IMR-90 (cell line): Measurements from ENCODE around the gene FKRP. TPM values are rescaled to one million over a fixed set of nuclear protein-coding genes. Genes with fewer than 3 reads are reported as not detected.

Source experiments
- ATAC-seq: fragments of 200-7000 bp; cut with Tn5 transposase; 2 replicates; pipeline ENCODE4 v1.9.1; 2020; ENCODE audit warnings: low read depth, mild to moderate bottlenecking, moderate library complexity
- BruUV-seq: library from RNA; stranded (reverse); fragments of 400-500 nt; replicated peaks from 2 replicates; lab custom pipeline; 2021; lab: Mats Ljungman, UMichigan
- CTCF ChIA-PET: fragments of 300-600 bp; formaldehyde crosslinking; extraction: SDS; loops from one replicate; lab custom pipeline; 2021; ENCODE audit warnings: antibody characterized with exemption; lab: Yijun Ruan, JAX
- POLR2A ChIA-PET: fragments of 300-600 bp; sonication (Branson Sonifier 250); formaldehyde crosslinking; loops from one replicate; lab custom pipeline; 2022; ENCODE audit warnings: antibody characterized with exemption; ENCODE audit not compliant: unreplicated experiment; lab: Charles Lee
- DNase-seq: peaks from one replicate; pipeline ENCODE4 v3.0.0; 2013
- H2AFZ ChIP-seq: replicated peaks from 2 replicates; pipeline ENCODE3; 2013; ENCODE audit warnings: low read length, mild to moderate bottlenecking; ENCODE audit not compliant: poor library complexity
- H2AK5ac ChIP-seq: 2 replicates; pipeline ENCODE4 v1.6.1; 2013; ENCODE audit warnings: low read depth, low read length, inconsistent platforms
- H2AK9ac ChIP-seq: replicated peaks from 2 replicates; pipeline ENCODE3; 2013; ENCODE audit warnings: mild to moderate bottlenecking, low read depth, low read length, moderate library complexity; ENCODE audit not compliant: poor library complexity
- H2BK120ac ChIP-seq: 2 replicates; pipeline ENCODE4 v1.6.1; 2013; ENCODE audit warnings: low read depth, low read length, inconsistent platforms
- H2BK15ac ChIP-seq: 3 replicates; pipeline ENCODE4 v1.6.1; 2013; ENCODE audit warnings: low read depth, low read length, inconsistent platforms
- H2BK20ac ChIP-seq: 2 replicates; pipeline ENCODE4 v1.6.1; 2013; ENCODE audit warnings: low read depth, mild to moderate bottlenecking, inconsistent platforms, low read length, moderate library complexity
- H2BK5ac ChIP-seq: 2 replicates; pipeline ENCODE4 v1.6.1; 2013; ENCODE audit warnings: mild to moderate bottlenecking, low read depth, low read length, inconsistent platforms; ENCODE audit not compliant: poor library complexity, severe bottlenecking
- H3K14ac ChIP-seq: replicated peaks from 2 replicates; pipeline ENCODE4 v1.6.1; 2013; ENCODE audit warnings: low read depth, low read length, inconsistent platforms
- H3K18ac ChIP-seq: 2 replicates; pipeline ENCODE4 v1.6.1; 2013; ENCODE audit warnings: low read depth, low read length, control low read depth
- H3K23ac ChIP-seq: 2 replicates; pipeline ENCODE4 v1.6.1; 2013; ENCODE audit warnings: low read depth, low read length, inconsistent platforms
- H3K27ac ChIP-seq: 2 replicates; pipeline ENCODE4 v1.5.1; 2013; ENCODE audit warnings: mild to moderate bottlenecking, control low read depth, low read length; ENCODE audit not compliant: insufficient read depth
- H3K27me3 ChIP-seq: 2 replicates; pipeline ENCODE4 v1.6.1; 2013; ENCODE audit warnings: low read length; ENCODE audit not compliant: control insufficient read depth, insufficient read depth
- H3K36me3 ChIP-seq: 2 replicates; pipeline ENCODE4 v1.6.1; 2013; ENCODE audit warnings: low read length, mixed read lengths; ENCODE audit not compliant: control insufficient read depth, insufficient read depth
- H3K4ac ChIP-seq: 2 replicates; pipeline ENCODE4 v1.6.1; 2013; ENCODE audit warnings: low read depth, low read length, inconsistent platforms
- H3K4me1 ChIP-seq: 2 replicates; pipeline ENCODE4 v1.6.1; 2013; ENCODE audit warnings: low read length, mixed read lengths; ENCODE audit not compliant: control insufficient read depth, insufficient read depth
- H3K4me2 ChIP-seq: 2 replicates; pipeline ENCODE4 v1.6.1; 2013; ENCODE audit warnings: low read depth, mild to moderate bottlenecking, control low read depth, low read length, moderate library complexity
- H3K4me3 ChIP-seq: 2 replicates; pipeline ENCODE4 v1.5.1; 2013; ENCODE audit warnings: low read depth, mild to moderate bottlenecking, control low read depth, low read length, moderate library complexity; ENCODE audit not compliant: insufficient read depth
- H3K56ac ChIP-seq: 2 replicates; pipeline ENCODE4 v1.6.1; 2013; ENCODE audit warnings: low read length, inconsistent platforms; ENCODE audit not compliant: insufficient read depth; ENCODE audit errors: extremely low read depth
- H3K79me1 ChIP-seq, 2 experiments: 2 replicates each; pipeline ENCODE4 v1.6.1; 2013; ENCODE audit warnings: low read length in 2 of 2, inconsistent platforms in 1 of 2, low read depth in 1 of 2
- H3K9ac ChIP-seq: 2 replicates; pipeline ENCODE4 v1.6.1; 2013; ENCODE audit warnings: low read depth, low read length, control low read depth
- H3K9me1 ChIP-seq: 2 replicates; pipeline ENCODE4 v1.6.1; 2013; ENCODE audit warnings: low read length, inconsistent platforms; ENCODE audit not compliant: insufficient read depth
- H3K9me3 ChIP-seq: 2 replicates; pipeline ENCODE4 v1.6.1; 2013; ENCODE audit warnings: low read length; ENCODE audit not compliant: control insufficient read depth, insufficient read depth
- H4K20me1 ChIP-seq: 2 replicates; pipeline ENCODE4 v1.6.1; 2013; ENCODE audit warnings: low read length, inconsistent platforms; ENCODE audit not compliant: insufficient read depth
- H4K5ac ChIP-seq: 2 replicates; pipeline ENCODE4 v1.6.1; 2013; ENCODE audit warnings: mild to moderate bottlenecking, low read depth, low read length, control low read depth
- H4K8ac ChIP-seq, 2 experiments: 2 replicates each; pipeline ENCODE4 v1.6.1; 2013; ENCODE audit warnings: low read depth in 2 of 2, low read length in 2 of 2, control low read depth in 1 of 2, inconsistent platforms in 1 of 2
- H4K91ac ChIP-seq: 2 replicates; pipeline ENCODE4 v1.6.1; 2013; ENCODE audit warnings: low read depth, low read length, inconsistent platforms; ENCODE audit not compliant: insufficient read depth
- MAZ ChIP-seq: IDR thresholded peaks from 2 replicates; pipeline ENCODE4 v1.6.1; 2012; ENCODE audit warnings: low read depth, mild to moderate bottlenecking, low read length, improper control_type of control experiment, moderate library complexity, borderline replicate concordance
- WGBS, 2 experiments: methylation state at CpG; one replicate each; pipeline versions ENCODE4 v1.1.5 to v1.1.7; 2013; ENCODE audit warnings: missing lambda C conversion rate in 2 of 2; ENCODE audit not compliant: insufficient read length in 1 of 2; ENCODE audit errors: extremely low coverage in 2 of 2; 5-methylcytosine and 5-hydroxymethylcytosine counted together
- dilution Hi-C: fragments of 300-500 bp; cut with HindIII; formaldehyde crosslinking; loops from one replicate; pipeline ENCODE4 v1.14.3; 2018; ENCODE audit warnings: low sequenced_read_pairs; ENCODE audit not compliant: unreplicated experiment
- in situ Hi-C: fragments of 300-500 bp; cut with MboI; formaldehyde crosslinking; loops from 3 replicates; pipeline ENCODE4 v1.14.3; 2019; ENCODE audit warnings: low sequenced_read_pairs, inconsistent platforms, mixed read lengths
- intact Hi-C: fragments of 100-400 bp; cut with micrococcal nuclease; formaldehyde crosslinking; loops from 2 replicates; pipeline ENCODE4 v1.10.0; 2022
- polyA plus RNA-seq, 3 experiments: library from polyadenylated mRNA; depleted of rRNA; stranded (reverse); fragments of >200 nt; gene quantifications; 2 replicates each; pipeline ENCODE4 v1.2.3, GENCODE V29; 2012; ENCODE audit warnings: low replicate concordance in 1 of 3
- total RNA-seq: library from RNA; depleted of rRNA; stranded (reverse); fragments of >200 nt; gene quantifications from 2 replicates; pipeline ENCODE4 v1.2.3, GENCODE V29; 2012
- TF ChIP-seq, protein P1 (sequence below): fragments of 150-350 bp; IDR thresholded peaks from 2 replicates; pipeline ENCODE4 v1.6.1; 2016; ENCODE audit warnings: low read depth, mild to moderate bottlenecking, low read length, moderate library complexity, borderline replicate concordance

FKRP gene
- total and polyA plus RNA-seq, 2 of the 4 experiments (the other 2 are of a cell fraction): 6.1 to 25.3 TPM

DNA sequence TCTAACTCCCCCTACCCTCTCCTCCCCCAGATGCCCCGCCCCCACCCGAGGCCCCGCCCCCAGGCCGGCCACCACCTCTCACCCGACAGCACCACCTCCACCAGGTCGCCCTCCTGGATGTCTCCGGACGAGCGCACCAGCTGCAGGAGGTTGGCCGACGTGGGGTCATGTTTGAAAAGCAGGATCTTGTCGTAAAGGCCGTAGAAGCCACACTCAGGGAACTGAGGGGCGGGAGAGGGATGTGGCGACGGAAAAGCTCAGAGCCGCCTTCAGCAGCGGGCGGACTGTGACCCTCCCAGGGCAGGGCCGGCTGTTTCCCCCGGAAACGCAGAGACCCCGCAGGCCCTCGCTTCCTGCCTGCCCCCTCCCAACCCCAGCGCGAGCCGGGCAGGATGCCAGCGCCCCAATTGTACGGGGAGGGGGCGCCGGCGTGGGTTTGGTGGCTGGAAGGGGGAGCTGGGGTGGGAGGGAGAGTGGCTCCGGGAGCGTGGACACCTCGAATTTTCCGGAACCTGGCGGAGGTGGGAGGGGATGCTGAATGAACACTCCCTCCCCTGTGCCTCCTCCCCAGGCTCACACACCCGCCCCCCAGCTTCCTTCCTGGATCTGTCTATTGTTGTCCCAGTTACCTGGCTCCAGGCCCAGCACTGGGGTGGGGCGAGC, 31.9 kb upstream of the FKRP start:
- Histone ChIP-seq H2BK5ac (peak overlapping the region; percentile 36), H3K9me3 (no peaks in the 10 kb centered on the region), H3K4me3 (peak overlapping the region; percentile 42), H3K27me3 (no peaks in the 10 kb centered on the region), H2AFZ (peak overlapping the region; percentile 94), H2AK5ac (peak overlapping the region; percentile 94), H3K9ac (peak overlapping the region; percentile 63), H3K4ac (peak overlapping the region; percentile 86), H3K4me1 (peaks cover 7% of the 10 kb centered on the region), H3K23ac (peak overlapping the region; percentile 59), H3K18ac (0 out of 2 replicates have a peak overlapping the region, but pooled peaks have one; percentile 66), H4K91ac (peak overlapping the region; percentile 55; the same call in 1 of the 2 replicates), H4K5ac (peak overlapping the region; percentile 83; the same call in 1 of the 2 replicates), H3K14ac (peak overlapping the region; percentile 78), H3K9me1 (no peaks in the 10 kb centered on the region), H4K20me1 (peaks cover 2% of the 10 kb centered on the region; the same call in 1 of the 2 replicates), H2BK15ac (no peak overlapping the region), H3K56ac (no peak overlapping the region), H2BK20ac (no peak overlapping the region), H3K36me3 (peaks cover 8% of the 10 kb centered on the region), H4K8ac (peak overlapping the region; percentile 85 to 88; a peak in 3 of 4 replicates), H3K4me2 (peak overlapping the region; percentile 96), H3K79me1 (peaks cover 3 to 45% of the 10 kb centered on the region in 2 experiments), H2BK120ac (peak overlapping the region; percentile 6; the same call in 1 of the 2 replicates), H2AK9ac (peak overlapping the region; percentile 96), H3K27ac (peak overlapping the region; percentile 45)
- intact Hi-C loops (no loop called here), in situ Hi-C loops (no loop called here), dilution Hi-C loops (no loop called here)
- ChIA-PET POLR2A (interaction anchor here (0.5 to 0.8 kb wide), 2 partner anchors 10 to 25 kb away, joined by 19 to 21 read pairs; no protein-coding TSS in a partner anchor), CTCF (interaction anchor here (0.5 kb wide), 1 partner anchor 126 kb away, joined by 3 read pairs; no protein-coding TSS in a partner anchor)
- ATAC-seq: peak; percentile 22
- TF ChIP-seq MAZ: peak; percentile 80; the same call in 1 of the 2 replicates
- TF ChIP-seq, protein P1, sequence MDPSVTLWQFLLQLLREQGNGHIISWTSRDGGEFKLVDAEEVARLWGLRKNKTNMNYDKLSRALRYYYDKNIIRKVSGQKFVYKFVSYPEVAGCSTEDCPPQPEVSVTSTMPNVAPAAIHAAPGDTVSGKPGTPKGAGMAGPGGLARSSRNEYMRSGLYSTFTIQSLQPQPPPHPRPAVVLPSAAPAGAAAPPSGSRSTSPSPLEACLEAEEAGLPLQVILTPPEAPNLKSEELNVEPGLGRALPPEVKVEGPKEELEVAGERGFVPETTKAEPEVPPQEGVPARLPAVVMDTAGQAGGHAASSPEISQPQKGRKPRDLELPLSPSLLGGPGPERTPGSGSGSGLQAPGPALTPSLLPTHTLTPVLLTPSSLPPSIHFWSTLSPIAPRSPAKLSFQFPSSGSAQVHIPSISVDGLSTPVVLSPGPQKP: no peak
- peak; percentile 63 for DNase-seq
- WGBS, 2 experiments: no CpG with 5 or more reads among the region's 39 CpGs
- BruUV-seq: no TSS peak
